ENCODE measurements around the gene GIT2.

The GIT2 gene

GRCh38 chr12:109998241-109998903 lies 2.2 kb upstream of the GIT2 start:
- no peaks in the 10 kb centered on the region for H3K27me3 ChIP-seq (replicated peaks)
- in situ Hi-C loops (cut with HindIII; ENCODE audit: low pct_ligation_motif_present, low sequenced_read_pairs) = no loop called here
- H3K27ac ChIP-seq = peak overlapping the region; percentile 99
- no peak for TF ChIP-seq CTCF (IDR thresholded peaks at IDR 0.05; ENCODE audit: low read depth, low read length, missing control alignments)
- DNase-seq = no peak
- peaks cover 4% of the 10 kb centered on the region for H3K36me3 ChIP-seq (replicated peaks)
- H3K4me3 ChIP-seq (ENCODE audit: low read depth, low read length) = peak overlapping the region; percentile 74

DNA sequence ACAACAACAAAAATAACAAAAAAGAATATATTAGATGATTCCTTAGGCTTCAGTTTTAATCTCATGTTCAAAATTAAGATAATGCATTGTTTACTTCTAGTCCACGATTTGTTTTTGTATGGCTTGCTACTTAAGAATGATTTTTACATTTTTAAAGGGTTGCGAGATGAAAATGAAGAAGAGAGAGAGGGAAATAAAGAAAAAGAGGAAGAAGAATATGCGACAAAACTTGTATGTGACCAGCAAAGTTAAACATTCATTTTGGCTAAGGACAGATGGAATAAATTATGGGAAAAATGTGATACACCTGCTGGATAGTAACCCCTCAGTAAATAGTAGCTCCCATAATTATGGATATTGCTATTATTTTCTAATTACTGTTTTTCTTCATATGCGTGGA lies 1.2 kb upstream of the GIT2 start:
- Histone ChIP-seq H3K36me3 (replicated peaks) (no peaks in the 10 kb centered on the region), H3K27ac (no peak overlapping the region), H3K4me3 (ENCODE audit: low read depth, low read length) (no peak overlapping the region), H3K27me3 (replicated peaks) (no peaks in the 10 kb centered on the region)
- no peak for DNase-seq
- in situ Hi-C loops (cut with HindIII; ENCODE audit: low pct_ligation_motif_present, low sequenced_read_pairs) = no loop called here
- no peak for TF ChIP-seq CTCF (IDR thresholded peaks at IDR 0.05; ENCODE audit: low read depth, low read length, missing control alignments)

DNA sequence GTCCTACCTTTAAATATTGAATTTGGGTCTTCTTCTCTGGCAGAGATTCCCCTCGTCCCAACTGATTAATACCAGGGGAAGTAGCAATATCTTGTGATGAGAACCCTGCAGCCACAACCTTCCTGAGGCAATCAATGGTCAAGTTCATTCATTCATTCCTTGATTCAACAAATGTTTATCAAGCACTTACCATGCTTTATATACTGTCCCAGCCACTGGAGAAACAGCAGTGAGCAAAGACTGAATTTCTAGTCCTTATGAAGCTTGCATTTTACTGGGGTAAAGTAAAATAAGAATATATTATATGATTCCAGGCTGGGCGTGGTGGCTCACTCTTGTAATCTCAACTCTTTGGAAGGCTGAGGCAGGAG lies 300 bp upstream of the GIT2 start:
- Histone ChIP-seq H3K27ac (no peak overlapping the region), H3K27me3 (replicated peaks) (no peaks in the 10 kb centered on the region), H3K36me3 (replicated peaks) (no peaks in the 10 kb centered on the region), H3K4me3 (ENCODE audit: low read depth, low read length) (peak overlapping the region; percentile 93)
- no peak for TF ChIP-seq CTCF (IDR thresholded peaks at IDR 0.05; ENCODE audit: low read depth, low read length, missing control alignments)
- DNase-seq = no peak
- in situ Hi-C loops (cut with HindIII; ENCODE audit: low pct_ligation_motif_present, low sequenced_read_pairs) = no loop called here

DNA sequence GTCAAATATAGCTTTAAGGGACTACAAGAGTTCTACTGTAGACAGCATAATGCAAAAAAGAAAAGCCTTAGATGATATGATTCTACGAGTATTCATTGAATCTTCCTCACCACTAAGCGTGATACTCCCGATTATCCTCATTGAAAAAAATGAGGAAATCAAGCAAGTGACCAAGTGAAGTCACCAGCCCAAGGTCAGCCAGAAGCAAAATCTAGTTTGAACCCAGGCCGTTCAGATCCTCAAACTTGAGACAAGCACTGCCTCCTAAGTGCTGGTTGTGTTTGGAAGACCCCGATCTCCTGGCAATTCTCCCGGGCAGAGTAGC lies 845 bp downstream of the GIT2 start:
- in situ Hi-C loops (cut with HindIII; ENCODE audit: low pct_ligation_motif_present, low sequenced_read_pairs) = no loop called here
- no peak overlapping the region for H3K27ac ChIP-seq
- TF ChIP-seq CTCF (IDR thresholded peaks at IDR 0.05; ENCODE audit: low read depth, low read length, missing control alignments) = no peak
- peak overlapping the region; percentile 93 for H3K4me3 ChIP-seq (ENCODE audit: low read depth, low read length)
- no peaks in the 10 kb centered on the region for H3K36me3 ChIP-seq (replicated peaks)
- no peak for DNase-seq
- no peaks in the 10 kb centered on the region for H3K27me3 ChIP-seq (replicated peaks)

GRCh38 chr12:109994401-109995175 lies 1.6 kb downstream of the GIT2 start:
- TF ChIP-seq CTCF (IDR thresholded peaks at IDR 0.05; ENCODE audit: low read depth, low read length, missing control alignments) = no peak
- no peak for DNase-seq
- peak overlapping the region; percentile 93 for H3K4me3 ChIP-seq (ENCODE audit: low read depth, low read length)
- in situ Hi-C loops (cut with HindIII; ENCODE audit: low pct_ligation_motif_present, low sequenced_read_pairs) = no loop called here
- H3K36me3 ChIP-seq (replicated peaks) = no peaks in the 10 kb centered on the region
- no peak overlapping the region for H3K27ac ChIP-seq
- H3K27me3 ChIP-seq (replicated peaks) = no peaks in the 10 kb centered on the region
